Keratinocyte (primary cell): ENCODE data around the gene MAVS. TPM values are rescaled to one million over a fixed set of nuclear protein-coding genes. Genes with fewer than 3 reads are reported as not detected.

ENCODE experiments used
- DNase-seq: peaks from one replicate; pipeline ENCODE4 v3.0.0-alpha.2; 2011; ENCODE audit warnings: low read depth, missing footprints, low spot score
- FAIRE-seq: peaks from 2 replicates; lab custom pipeline; 2011; peaks lifted over from hg19 to GRCh38; lab: Jason Lieb, UNC
- H2AFZ ChIP-seq: 2 replicates; pipeline ENCODE4 v1.6.0; 2012; ENCODE audit warnings: low read length, control low read depth, inconsistent platforms; ENCODE audit not compliant: control insufficient read depth
- H3K27ac ChIP-seq: 2 replicates; pipeline ENCODE4 v1.5.1; 2011; ENCODE audit warnings: low read length; ENCODE audit not compliant: control insufficient read depth, insufficient read depth
- H3K27me3 ChIP-seq: 3 replicates; pipeline ENCODE4 v1.6.0; 2011; ENCODE audit warnings: low read length; ENCODE audit not compliant: control insufficient read depth, insufficient read depth; ENCODE audit errors: extremely low read depth
- H3K36me3 ChIP-seq, 2 experiments: 2 replicates in 1 of 2; 3 replicates in 1 of 2; pipeline ENCODE4 v1.5.1; 2011; ENCODE audit warnings: low read length in 2 of 2, mild to moderate bottlenecking in 1 of 2; ENCODE audit not compliant: control insufficient read depth in 2 of 2, insufficient read depth in 2 of 2; ENCODE audit errors: extremely low read depth in 1 of 2
- H3K4me1 ChIP-seq: 3 replicates; pipeline ENCODE4 v1.5.1; 2011; ENCODE audit warnings: low read length; ENCODE audit not compliant: control insufficient read depth, insufficient read depth; ENCODE audit errors: extremely low read depth
- H3K4me2 ChIP-seq: 3 replicates; pipeline ENCODE4 v1.6.0; 2011; ENCODE audit warnings: low read depth, low read length; ENCODE audit not compliant: control insufficient read depth, insufficient read depth; ENCODE audit errors: extremely low read depth
- H3K4me3 ChIP-seq, 3 experiments: fragments of 200-600 bp in 1 of 3; sonication (generic) in 1 of 3; 2 replicates in 2 of 3; 3 replicates in 1 of 3; pipeline ENCODE4 v1.5.1; 2011 to 2016; ENCODE audit warnings: low read length in 3 of 3, mild to moderate bottlenecking in 3 of 3, control low read depth in 2 of 3, inconsistent platforms in 1 of 3, low read depth in 1 of 3, mixed read lengths in 1 of 3, mixed run types in 1 of 3, moderate library complexity in 1 of 3; ENCODE audit not compliant: control insufficient read depth in 2 of 3, insufficient read depth in 2 of 3; ENCODE audit errors: extremely low read depth in 1 of 3
- H3K79me2 ChIP-seq: 2 replicates; pipeline ENCODE4 v1.6.0; 2012; ENCODE audit warnings: low read length; ENCODE audit not compliant: control insufficient read depth, insufficient read depth
- H3K9ac ChIP-seq: 3 replicates; pipeline ENCODE4 v1.6.0; 2011; ENCODE audit warnings: low read length; ENCODE audit not compliant: control insufficient read depth, insufficient read depth; ENCODE audit errors: extremely low read depth
- H3K9me1 ChIP-seq: 3 replicates; pipeline ENCODE4 v1.6.0; 2011; ENCODE audit warnings: low read length; ENCODE audit not compliant: control insufficient read depth, insufficient read depth; ENCODE audit errors: extremely low read depth
- H3K9me3 ChIP-seq: 2 replicates; pipeline ENCODE4 v1.5.1; 2012; ENCODE audit warnings: low read depth, low read length; ENCODE audit not compliant: control insufficient read depth
- H4K20me1 ChIP-seq: 3 replicates; pipeline ENCODE4 v1.6.0; 2011; ENCODE audit warnings: low read length; ENCODE audit not compliant: control insufficient read depth, insufficient read depth; ENCODE audit errors: extremely low read depth
- EZH2 ChIP-seq: IDR thresholded peaks from one replicate; pipeline ENCODE4 v1.6.1; 2012; ENCODE audit warnings: inconsistent platforms, mild to moderate bottlenecking, low read length, moderate library complexity
- dilution Hi-C: fragments of 300-500 bp; cut with MboI; formaldehyde crosslinking; loops from one replicate; pipeline ENCODE4 v1.7.0; 2020; ENCODE audit warnings: low sequenced_read_pairs; ENCODE audit not compliant: extremely low pct_ligation_motif_present
- polyA plus RNA-seq, 5 experiments: library from polyadenylated mRNA; depleted of rRNA in 3 of 5; stranded (reverse) in 3 of 5; stranded (forward) in 1 of 5; unstranded in 1 of 5; fragments of >200 nt; gene quantifications; 1 replicate in 1 of 5; 2 replicates in 3 of 5; 3 replicates in 1 of 5; pipeline versions ENCODE4 v1.2.1 to v1.2.3, GENCODE V29; 2011 to 2012; ENCODE audit warnings: missing spikeins in 2 of 5, low read depth in 1 of 5, low replicate concordance in 1 of 5
- TF ChIP-seq, protein P1 (sequence below), 3 experiments: IDR thresholded peaks in 1 of 3; conservative IDR thresholded peaks in 1 of 3; optimal IDR thresholded peaks in 1 of 3; 2 replicates in 2 of 3; 3 replicates in 1 of 3; pipeline versions ENCODE3 to v1.5.1; 2011; ENCODE audit warnings: low read length in 3 of 3, mild to moderate bottlenecking in 3 of 3, moderate library complexity in 2 of 3, control low read depth in 1 of 3, inconsistent platforms in 1 of 3; ENCODE audit not compliant: insufficient read depth in 2 of 3; ENCODE audit errors: extremely low read depth in 1 of 3

Gene MAVS
- polyA plus RNA-seq, 1 donor (not counting 4 experiments of a cell fraction or from before 2014, with no cell fraction given) = 15.1 TPM

DNA sequence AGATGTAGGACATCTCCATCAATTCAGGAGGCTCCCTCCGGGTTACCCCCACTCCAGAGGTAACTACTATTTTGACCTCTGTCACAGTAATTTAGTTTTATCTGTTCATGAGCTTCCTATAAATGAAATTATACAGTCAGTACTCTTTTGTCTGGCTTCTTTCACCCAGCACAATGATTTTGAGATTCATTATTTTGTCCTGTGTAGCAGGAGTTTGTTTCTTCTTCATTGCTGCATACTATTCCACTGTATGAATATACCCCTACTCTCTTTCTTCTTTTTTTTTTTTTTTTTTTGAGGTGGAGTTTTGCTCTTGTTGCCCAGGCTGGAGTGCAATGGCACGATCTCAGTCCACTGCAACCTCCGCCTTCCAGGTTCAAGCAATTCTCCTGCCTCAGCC lies 38.1 kb upstream of the MAVS start:
- H3K9me1 ChIP-seq = no peaks in the 10 kb centered on the region
- no peaks in the 10 kb centered on the region for H3K9me3 ChIP-seq
- no peak overlapping the region for H3K4me3 ChIP-seq
- FAIRE-seq (no peak), DNase-seq (no peak)
- no peaks in the 10 kb centered on the region for H3K27me3 ChIP-seq
- H3K4me2 ChIP-seq = peak overlapping the region; percentile 76
- peaks cover 1 to 21% of the 10 kb centered on the region in 2 experiments for H3K36me3 ChIP-seq
- H3K9ac ChIP-seq = peak overlapping the region; percentile 88
- dilution Hi-C loops = no loop called here
- H3K4me1 ChIP-seq = peaks cover 71% of the 10 kb centered on the region
- no peak overlapping the region for H2AFZ ChIP-seq
- H3K27ac ChIP-seq = peak overlapping the region; percentile 99
- TF ChIP-seq EZH2 = no peak
- TF ChIP-seq, protein P1, sequence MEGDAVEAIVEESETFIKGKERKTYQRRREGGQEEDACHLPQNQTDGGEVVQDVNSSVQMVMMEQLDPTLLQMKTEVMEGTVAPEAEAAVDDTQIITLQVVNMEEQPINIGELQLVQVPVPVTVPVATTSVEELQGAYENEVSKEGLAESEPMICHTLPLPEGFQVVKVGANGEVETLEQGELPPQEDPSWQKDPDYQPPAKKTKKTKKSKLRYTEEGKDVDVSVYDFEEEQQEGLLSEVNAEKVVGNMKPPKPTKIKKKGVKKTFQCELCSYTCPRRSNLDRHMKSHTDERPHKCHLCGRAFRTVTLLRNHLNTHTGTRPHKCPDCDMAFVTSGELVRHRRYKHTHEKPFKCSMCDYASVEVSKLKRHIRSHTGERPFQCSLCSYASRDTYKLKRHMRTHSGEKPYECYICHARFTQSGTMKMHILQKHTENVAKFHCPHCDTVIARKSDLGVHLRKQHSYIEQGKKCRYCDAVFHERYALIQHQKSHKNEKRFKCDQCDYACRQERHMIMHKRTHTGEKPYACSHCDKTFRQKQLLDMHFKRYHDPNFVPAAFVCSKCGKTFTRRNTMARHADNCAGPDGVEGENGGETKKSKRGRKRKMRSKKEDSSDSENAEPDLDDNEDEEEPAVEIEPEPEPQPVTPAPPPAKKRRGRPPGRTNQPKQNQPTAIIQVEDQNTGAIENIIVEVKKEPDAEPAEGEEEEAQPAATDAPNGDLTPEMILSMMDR (optimal IDR thresholded peaks at IDR 0.05 in 1 of 3, IDR thresholded peaks at IDR 0.05 in 1 of 3, conservative IDR thresholded peaks at IDR 0.05 in 1 of 3; ENCODE audit: extremely low read depth in 1 of 3, insufficient read depth in 2 of 3, low read length in 3 of 3) = no peak
- H4K20me1 ChIP-seq = no peaks in the 10 kb centered on the region
- no peaks in the 10 kb centered on the region for H3K79me2 ChIP-seq

DNA sequence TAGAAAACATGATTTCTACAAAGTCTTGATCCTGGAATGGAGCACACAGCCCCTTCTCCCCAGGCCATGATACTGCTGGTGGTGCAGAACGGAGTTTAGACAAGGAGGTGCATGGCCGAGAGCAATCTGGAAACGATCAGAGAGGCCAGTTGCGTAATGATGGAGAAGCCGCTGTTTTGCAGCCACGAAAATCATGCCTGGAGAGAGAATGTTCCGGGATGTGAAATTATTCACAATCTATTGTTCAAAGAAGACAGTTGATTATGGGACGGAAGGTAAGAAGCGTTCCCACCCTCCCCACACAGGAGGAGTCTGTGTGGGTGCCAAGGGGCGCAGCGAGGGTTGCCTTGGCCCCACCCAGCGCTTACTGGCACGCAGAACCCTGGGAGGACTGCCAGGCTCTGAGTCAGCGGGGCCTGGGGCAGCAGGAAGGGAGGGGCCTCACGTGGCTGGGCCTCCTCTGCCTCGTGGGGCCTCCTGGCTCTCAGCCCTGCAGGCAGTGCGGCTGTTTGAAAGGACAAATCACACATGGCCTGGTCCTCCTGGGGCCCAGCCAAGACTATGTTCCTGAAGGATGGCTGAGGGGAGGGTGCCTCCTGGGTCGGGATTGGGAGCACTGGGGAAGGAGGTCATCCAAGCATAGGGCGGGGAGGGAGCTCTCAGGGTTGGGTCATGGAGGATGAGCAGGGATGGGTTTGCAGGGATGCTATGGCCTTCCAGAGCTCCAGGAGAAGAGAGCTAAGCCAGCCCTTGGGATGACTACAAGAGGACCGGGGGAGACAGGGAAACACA lies 35.0 kb upstream of the MAVS start:
- Histone ChIP-seq H2AFZ (peak overlapping the region; percentile 40), H3K4me3 (peak overlapping the region; percentile 20 to 62 (median 35))

More for the DNA sequence above, 35.0 kb upstream of the MAVS start:
- H3K9ac ChIP-seq = peak overlapping the region; percentile 83
- peaks cover 45% of the 10 kb centered on the region for H3K4me1 ChIP-seq
- peak overlapping the region; percentile 80 for H3K4me2 ChIP-seq
- no peaks in the 10 kb centered on the region for H3K36me3 ChIP-seq
- H3K27me3 ChIP-seq = no peaks in the 10 kb centered on the region
- DNase-seq = peak; percentile 95
- FAIRE-seq = peak; percentile 51
- no peaks in the 10 kb centered on the region for H3K79me2 ChIP-seq
- H4K20me1 ChIP-seq = no peaks in the 10 kb centered on the region
- no peak for TF ChIP-seq EZH2
- TF ChIP-seq, protein P1 (optimal IDR thresholded peaks at IDR 0.05 in 1 of 3, IDR thresholded peaks at IDR 0.05 in 1 of 3, conservative IDR thresholded peaks at IDR 0.05 in 1 of 3; ENCODE audit: extremely low read depth in 1 of 3, insufficient read depth in 2 of 3, low read length in 3 of 3) = no peak
- dilution Hi-C loops = no loop called here
- no peaks in the 10 kb centered on the region for H3K9me3 ChIP-seq
- H3K9me1 ChIP-seq = no peaks in the 10 kb centered on the region
- peak overlapping the region; percentile 97 for H3K27ac ChIP-seq
